Thyroid gland (tissue), 4 donors: Measurements from ENCODE around the gene BIRC7. TPM values are rescaled to one million over a fixed set of nuclear protein-coding genes. Genes with fewer than 3 reads are reported as not detected.

Source experiments
- DNase-seq, 2 donors: peaks; one replicate each; pipeline ENCODE4 v3.0.0-alpha.2; 2019
- H3K27ac ChIP-seq, 3 donors: fragments of 200-600 bp; sonication (generic); 1 replicate in 2 of 3; 2 replicates in 1 of 3; pipeline ENCODE4 v1.5.1; 2016 to 2019; ENCODE audit warnings: mild to moderate bottlenecking in 1 of 3, moderate library complexity in 1 of 3
- H3K27me3 ChIP-seq: fragments of 200-600 bp; sonication (generic); one replicate; pipeline ENCODE4 v1.5.1; 2019
- H3K36me3 ChIP-seq, 2 donors: fragments of 200-600 bp; sonication (generic); one replicate each; pipeline ENCODE4 v1.5.1; 2016 to 2019
- H3K4me1 ChIP-seq, 2 donors: fragments of 200-600 bp; sonication (generic); one replicate each; pipeline ENCODE4 v1.5.1; 2017 to 2019
- H3K4me3 ChIP-seq, 3 donors: fragments of 200-600 bp; sonication (generic); replicated peaks in 1 of 3; 1 replicate in 2 of 3; 2 replicates in 1 of 3; pipeline ENCODE4 v1.5.1; 2016; ENCODE audit warnings: mild to moderate bottlenecking in 1 of 3
- H3K9me3 ChIP-seq: fragments of 200-600 bp; sonication (generic); one replicate; pipeline ENCODE4 v1.5.1; 2017
- CTCF ChIP-seq, 6 experiments: fragments of 200-600 bp in 3 of 6; fragments of 450-650 bp in 3 of 6; sonication (generic) in 3 of 6; IDR thresholded peaks; one replicate each; pipeline ENCODE4 v1.5.1; 2016 to 2019; ENCODE audit warnings: antibody characterized with exemption in 6 of 6, mild to moderate bottlenecking in 2 of 6, inconsistent platforms in 1 of 6, moderate library complexity in 1 of 6
- POLR2A ChIP-seq, 2 donors: fragments of 450-650 bp; IDR thresholded peaks; one replicate each; pipeline ENCODE4 v1.6.1; 2017; ENCODE audit warnings: antibody characterized with exemption in 2 of 2, mild to moderate bottlenecking in 2 of 2, moderate library complexity in 1 of 2
- WGBS, 2 donors: methylation state at CpG; one replicate each; pipeline ENCODE4 v1.1.5; 2017; 5-methylcytosine and 5-hydroxymethylcytosine counted together
- intact Hi-C: fragments of 100-400 bp; cut with DNase I; formaldehyde crosslinking; loops from one replicate; pipeline ENCODE4 v1.15.1; 2023
- microRNA counts, 2 donors: library from miRNA; unstranded; fragments of <30 nt; microRNA quantifications; one replicate each; lab custom pipeline; 2016 to 2017
- microRNA-seq: library from miRNA; unstranded; fragments of <30 nt; microRNA quantifications from one replicate; pipeline ENCODE4, GENCODE V29; 2016
- small RNA-seq: library from RNA; depleted of rRNA; stranded (forward); fragments of <200 nt; gene quantifications from one replicate; pipeline ENCODE3, GENCODE V24; 2016
- total RNA-seq, 4 donors: library from RNA; depleted of rRNA; stranded (reverse); fragments of >200 nt; gene quantifications; one replicate each; pipeline ENCODE4 v1.2.3, GENCODE V29; 2016

The BIRC7 gene
- total RNA-seq, 4 donors from 2014 or later: not detected

DNA sequence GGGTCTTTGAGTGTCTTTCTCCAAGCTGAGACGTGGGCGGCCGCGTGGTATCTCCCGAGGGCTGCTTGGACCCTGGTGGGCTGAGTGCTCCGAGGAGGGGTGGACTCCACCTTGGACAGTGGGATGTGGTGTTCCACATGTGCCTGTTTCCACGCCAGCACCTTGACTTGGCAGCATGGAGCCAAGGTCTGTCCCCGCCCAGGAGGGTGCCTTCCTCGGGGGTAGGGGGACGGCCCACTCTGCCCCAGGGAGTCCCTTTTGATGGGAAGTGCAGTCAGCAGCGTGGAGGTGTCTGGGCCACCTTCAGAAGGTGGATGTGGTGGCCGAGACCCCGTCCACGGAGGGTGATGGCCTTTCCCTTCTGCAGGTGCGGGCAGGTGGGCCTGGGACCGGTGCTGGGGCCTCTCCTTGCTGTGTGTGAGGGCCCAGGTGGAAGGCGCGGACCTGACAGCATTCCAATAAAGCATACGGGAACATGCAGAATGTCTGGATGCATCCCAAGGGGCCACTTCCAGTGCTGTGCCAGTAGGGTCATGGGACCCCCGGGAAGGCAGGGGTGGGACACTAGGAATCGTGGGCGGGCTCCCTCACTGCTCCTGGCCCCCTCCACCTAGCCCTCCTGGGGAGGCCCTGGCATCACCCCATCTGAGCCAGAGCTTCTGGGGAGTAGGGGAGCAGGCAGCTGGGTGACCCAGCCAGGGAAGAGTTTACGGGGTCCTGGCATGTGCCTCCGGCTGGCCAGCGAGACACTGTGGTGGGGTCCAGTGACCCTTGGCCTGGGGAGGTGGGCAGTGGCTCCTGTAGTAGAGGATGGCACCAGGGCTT, 53.8 kb downstream of the BIRC7 start:
- H3K9me3 ChIP-seq: no peaks in the 10 kb centered on the region
- WGBS, 2 donors: 98% methylated on average over 8 of the region's 25 CpGs

More for the DNA sequence above, 53.8 kb downstream of the BIRC7 start:
- H3K36me3 ChIP-seq: peaks cover 10 to 27% of the 10 kb centered on the region in 2 donors
- no peak for DNase-seq
- no peak overlapping the region for H3K27ac ChIP-seq
- H3K4me1 ChIP-seq: no peaks in the 10 kb centered on the region
- TF ChIP-seq CTCF (IDR thresholded peaks at IDR 0.05): no peak
- TF ChIP-seq POLR2A (IDR thresholded peaks at IDR 0.05): no peak
- intact Hi-C loops: no loop called here
- no peak overlapping the region for H3K4me3 ChIP-seq
- no peaks in the 10 kb centered on the region for H3K27me3 ChIP-seq

MicroRNA genes within 50 kb of the gene (microRNA counts, 767-probe panel; counts per million panel counts)
- 0 counts per million in 2 donors for microRNA hsa-miR-3196 (lab: Ali Mortazavi, UCI)

Small RNAs within 50 kb of the gene (microRNA-seq; reads per million reads assigned to microRNA genes)
- not detected for gene MIR3196
- not detected for gene MIR4326

Small RNAs within 50 kb of the gene (small RNA-seq; reads per million reads assigned to genes)
- not detected for gene MIR3196
- not detected for gene MIR4326

Other genes starting within 250 kb of the BIRC7 start
- not detected for gene BHLHE23, start 228.9 kb upstream of the BIRC7 start, total RNA-seq
- gene YTHDF1, start 19.8 kb upstream of the BIRC7 start, total RNA-seq: 10 to 100 TPM; 41.3 to 54.2 (median 43.4) TPM
- 1 to 10 TPM in 1 of 4 donors, under 1 TPM in 2, not detected in 1; 0.45 to 5.5 (median 0.67) TPM for gene NKAIN4, start 18.6 kb downstream of the BIRC7 start, total RNA-seq
- 10 to 100 TPM; 70.7 to 75.7 (median 72.7) TPM for gene ARFGAP1, start 36.9 kb downstream of the BIRC7 start, total RNA-seq
- under 1 TPM in 1 of 4 donors, not detected in 3; 0.13 TPM for gene COL20A1, start 57.3 kb downstream of the BIRC7 start, total RNA-seq
- 1 to 10 TPM in 3 of 4 donors, under 1 TPM in 1; 0.54 to 6.3 (median 1.9) TPM for gene CHRNA4, start 125.4 kb downstream of the BIRC7 start, total RNA-seq
- gene KCNQ2, start 236.8 kb downstream of the BIRC7 start, total RNA-seq: under 1 TPM in 2 of 4 donors, not detected in 2; 0.11 to 0.27 TPM